NK-92 (cell line): ENCODE results near the gene NOTUM.
A peak's percentile ranks its signal among the peaks of the same experiment; 100 is the strongest.
"Not testable (repeated sequence)": the region's sequence is repeated elsewhere in the genome, so short reads cannot be mapped to it uniquely, and the experiment has no call there.

Experiments
- DNase-seq: peaks from one replicate; lab custom pipeline; 2025; ENCODE audit not compliant: unreplicated experiment; lab: John Stamatoyannopoulos, UW

NOTUM gene

GRCh38 chr17:81926451-81927151, 34.4 kb downstream of the NOTUM start:
- DNase-seq, result no peak

- no peak for DNase-seq
Observed at GRCh38 chr17:81925860-81926450, 35.0 kb downstream of the NOTUM start.

GRCh38 chr17:81924557-81925532, 36.1 kb downstream of the NOTUM start:
- no peak for DNase-seq

- no peak for DNase-seq
Observed at GRCh38 chr17:81923302-81924260, 37.4 kb downstream of the NOTUM start.

GRCh38 chr17:81922566-81923301, 38.3 kb downstream of the NOTUM start:
- no peak for DNase-seq

- no peak for DNase-seq
Observed at GRCh38 chr17:81921996-81922565, 38.9 kb downstream of the NOTUM start.

- DNase-seq, result no peak
Observed at GRCh38 chr17:81921537-81921862, 39.5 kb downstream of the NOTUM start.

GRCh38 chr17:81920612-81921536, 40.1 kb downstream of the NOTUM start:
- DNase-seq, result no peak

- no peak for DNase-seq
Observed at GRCh38 chr17:81918832-81919545, 42.0 kb downstream of the NOTUM start.

GRCh38 chr17:81918333-81918669, 42.7 kb downstream of the NOTUM start:
- DNase-seq, result not testable (repeated sequence)

- peak; percentile 31 for DNase-seq
Observed at GRCh38 chr17:81917565-81918332, 43.2 kb downstream of the NOTUM start, which contains the start of gene SIRT7. Gene SIRT7 (minus strand): TSS chr17:81918176. CDS start chr17:81918131, 45 bp downstream.

GRCh38 chr17:81916234-81917001, 44.6 kb downstream of the NOTUM start:
- DNase-seq, result no peak

GRCh38 chr17:81915331-81915730, 45.7 kb downstream of the NOTUM start:
- DNase-seq, result no peak

- no peak for DNase-seq
Observed at GRCh38 chr17:81914103-81914850, 46.7 kb downstream of the NOTUM start.

- DNase-seq, result no peak
Observed at GRCh38 chr17:81913394-81914102, 47.4 kb downstream of the NOTUM start.
